ENCODE measurements around the gene SCAF1.

The SCAF1 gene

DNA sequence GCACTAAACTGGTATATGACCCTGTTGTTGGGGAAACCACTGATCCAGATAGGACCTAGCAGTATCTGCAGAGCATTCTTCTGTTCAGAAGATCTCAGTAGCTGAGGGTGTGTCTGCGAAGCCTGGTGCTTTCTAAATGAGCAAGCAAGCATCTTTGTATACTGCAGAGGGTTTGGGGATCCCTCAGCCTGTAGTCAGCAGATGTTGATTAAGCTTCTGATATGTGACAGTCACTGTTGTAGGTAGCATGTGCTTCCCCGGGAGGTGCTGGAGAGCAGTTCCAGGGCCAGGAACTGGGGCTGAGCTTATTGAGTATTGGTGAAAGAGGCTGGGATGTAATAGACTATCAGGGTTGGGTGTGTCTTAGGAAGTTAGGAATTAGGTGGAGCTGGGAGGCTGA, 1.5 kb downstream of the SCAF1 start:
- no peak for DNase-seq (ENCODE audit: low read depth)

DNA sequence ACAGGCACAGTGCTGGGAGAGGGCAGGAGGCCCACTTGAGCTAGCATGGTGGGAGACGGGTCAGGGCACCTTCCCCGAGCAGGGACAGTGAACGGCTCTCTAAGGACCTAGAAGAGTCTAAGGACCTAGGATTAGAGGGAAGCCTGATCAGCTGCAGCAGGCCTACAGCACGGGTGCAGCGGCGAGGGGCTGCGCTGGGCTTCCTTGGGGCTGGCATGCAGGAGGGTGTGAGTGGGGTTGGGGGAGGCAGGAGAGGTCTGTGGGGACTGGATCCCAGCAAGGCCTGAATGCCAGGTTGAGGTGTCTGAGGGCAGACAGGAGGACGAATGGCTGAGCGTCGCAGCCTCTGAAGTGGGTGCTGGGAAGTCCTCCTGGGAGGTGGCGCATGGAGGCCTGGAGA, 3.6 kb downstream of the SCAF1 start:
- no peak for DNase-seq (ENCODE audit: low read depth)

DNA sequence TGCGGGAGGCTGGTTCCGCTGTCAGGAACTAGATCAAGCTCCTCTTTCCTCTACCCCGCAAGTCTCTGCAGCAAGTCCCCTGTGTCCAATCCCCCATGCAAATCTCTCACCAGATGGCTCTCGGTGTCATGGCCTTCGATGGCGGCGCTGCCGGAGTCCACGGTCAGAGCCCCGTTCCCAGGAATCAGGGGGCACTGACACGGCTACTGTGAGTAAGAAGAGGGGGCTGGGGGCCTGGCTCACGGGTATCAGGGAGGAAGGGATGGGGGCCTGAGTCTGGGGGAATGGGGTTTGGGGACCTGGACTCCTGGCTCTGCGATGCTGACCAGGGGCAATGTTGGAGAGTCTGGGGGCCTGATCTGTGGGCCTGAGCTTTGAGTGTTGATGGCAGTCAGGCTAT, 4.0 kb downstream of the SCAF1 start:
- no peak for DNase-seq (ENCODE audit: low read depth)

DNA sequence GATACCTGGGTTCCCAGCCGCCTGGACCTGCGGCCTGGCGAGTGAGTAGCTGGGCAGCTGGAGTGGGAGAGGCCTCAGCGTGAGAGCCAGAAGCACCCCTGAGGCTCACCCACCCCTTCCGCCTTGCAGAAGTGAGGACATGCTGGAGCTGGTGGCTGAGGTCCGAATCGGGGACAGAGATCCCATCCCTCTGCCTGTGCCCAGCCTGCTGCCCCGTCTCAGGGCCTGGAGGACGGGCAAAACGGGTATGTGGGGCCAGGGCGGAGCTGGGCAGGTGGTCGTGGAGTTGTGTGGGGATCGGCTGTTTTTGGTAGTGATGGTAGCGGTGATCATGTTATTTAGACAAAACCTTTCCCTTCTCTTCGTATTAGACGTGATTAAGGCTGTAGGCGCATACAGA, 4.6 kb downstream of the SCAF1 start:
- DNase-seq (ENCODE audit: low read depth): no peak

DNA sequence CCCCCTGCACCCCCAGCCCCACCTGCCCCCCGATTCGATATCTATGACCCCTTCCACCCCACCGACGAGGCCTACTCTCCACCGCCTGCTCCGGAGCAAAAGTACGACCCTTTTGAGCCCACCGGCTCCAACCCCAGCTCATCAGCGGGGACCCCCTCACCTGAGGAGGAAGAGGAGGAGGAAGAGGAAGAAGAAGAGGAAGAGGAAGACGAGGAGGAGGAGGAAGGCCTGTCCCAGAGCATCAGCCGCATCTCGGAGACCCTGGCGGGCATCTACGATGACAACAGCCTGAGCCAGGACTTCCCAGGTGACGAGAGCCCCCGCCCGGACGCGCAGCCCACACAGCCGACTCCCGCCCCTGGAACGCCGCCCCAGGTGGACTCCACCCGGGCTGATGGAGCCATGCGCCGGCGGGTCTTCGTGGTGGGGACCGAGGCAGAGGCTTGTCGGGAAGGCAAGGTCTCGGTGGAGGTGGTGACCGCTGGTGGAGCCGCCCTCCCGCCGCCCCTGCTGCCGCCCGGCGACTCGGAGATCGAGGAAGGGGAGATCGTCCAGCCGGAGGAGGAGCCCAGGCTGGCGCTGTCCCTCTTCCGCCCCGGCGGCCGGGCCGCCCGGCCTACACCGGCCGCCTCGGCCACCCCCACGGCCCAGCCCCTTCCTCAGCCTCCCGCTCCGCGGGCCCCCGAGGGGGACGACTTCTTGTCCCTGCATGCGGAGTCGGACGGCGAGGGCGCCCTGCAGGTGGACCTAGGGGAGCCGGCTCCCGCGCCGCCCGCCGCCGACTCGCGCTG, 9.2 kb downstream of the SCAF1 start:
- DNase-seq (ENCODE audit: low read depth): no peak

DNA sequence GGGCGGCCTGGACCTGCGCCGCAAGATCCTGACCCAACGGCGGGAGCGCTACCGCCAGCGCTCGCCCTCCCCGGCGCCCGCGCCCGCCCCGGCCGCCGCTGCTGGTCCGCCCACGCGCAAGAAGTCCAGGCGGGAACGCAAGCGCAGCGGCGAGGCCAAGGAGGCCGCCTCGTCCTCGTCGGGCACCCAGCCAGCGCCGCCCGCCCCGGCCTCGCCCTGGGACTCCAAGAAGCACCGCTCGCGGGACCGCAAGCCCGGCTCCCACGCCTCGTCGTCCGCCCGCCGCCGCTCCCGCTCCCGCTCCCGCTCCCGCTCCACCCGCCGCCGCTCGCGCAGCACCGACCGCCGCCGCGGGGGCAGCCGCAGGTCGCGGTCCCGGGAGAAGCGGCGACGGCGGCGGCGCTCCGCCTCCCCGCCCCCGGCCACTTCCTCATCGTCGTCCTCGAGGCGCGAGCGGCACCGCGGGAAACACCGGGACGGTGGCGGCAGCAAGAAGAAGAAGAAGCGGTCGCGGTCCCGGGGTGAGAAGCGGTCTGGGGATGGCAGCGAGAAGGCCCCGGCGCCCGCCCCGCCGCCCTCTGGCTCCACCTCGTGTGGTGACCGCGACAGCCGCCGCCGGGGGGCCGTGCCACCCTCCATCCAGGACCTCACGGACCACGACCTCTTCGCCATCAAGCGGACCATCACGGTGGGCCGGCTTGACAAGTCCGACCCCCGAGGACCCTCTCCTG, 10.0 kb downstream of the SCAF1 start:
- no peak for DNase-seq (ENCODE audit: low read depth)

DNA sequence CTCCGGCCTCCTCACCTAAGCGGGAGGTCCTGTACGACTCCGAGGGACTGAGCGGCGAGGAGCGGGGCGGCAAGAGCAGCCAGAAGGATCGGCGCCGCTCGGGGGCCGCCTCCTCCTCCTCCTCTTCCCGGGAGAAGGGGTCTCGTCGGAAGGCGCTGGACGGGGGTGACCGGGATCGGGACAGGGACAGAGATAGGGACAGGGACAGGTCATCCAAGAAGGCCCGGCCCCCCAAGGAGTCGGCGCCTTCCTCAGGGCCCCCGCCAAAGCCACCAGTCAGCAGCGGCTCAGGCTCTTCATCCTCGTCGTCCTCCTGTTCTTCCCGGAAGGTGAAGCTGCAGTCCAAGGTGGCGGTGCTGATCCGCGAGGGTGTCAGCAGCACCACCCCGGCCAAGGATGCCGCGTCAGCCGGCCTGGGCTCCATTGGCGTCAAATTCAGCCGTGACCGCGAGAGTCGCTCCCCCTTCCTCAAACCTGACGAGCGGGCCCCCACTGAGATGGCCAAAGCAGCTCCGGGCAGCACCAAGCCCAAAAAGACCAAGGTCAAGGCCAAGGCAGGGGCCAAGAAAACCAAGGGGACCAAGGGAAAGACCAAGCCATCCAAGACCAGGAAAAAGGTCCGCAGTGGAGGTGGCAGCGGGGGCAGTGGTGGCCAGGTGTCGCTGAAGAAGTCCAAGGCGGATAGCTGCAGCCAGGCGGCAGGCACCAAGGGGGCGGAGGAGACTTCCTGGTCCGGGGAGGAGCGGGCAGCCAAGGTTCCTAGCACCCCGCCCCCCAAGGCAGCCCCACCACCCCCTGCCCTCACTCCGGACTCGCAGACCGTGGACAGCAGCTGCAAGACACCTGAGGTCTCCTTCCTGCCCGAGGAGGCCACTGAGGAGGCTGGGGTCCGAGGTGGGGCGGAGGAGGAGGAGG, 10.8 kb downstream of the SCAF1 start:
- DNase-seq (ENCODE audit: low read depth): no peak

DNA sequence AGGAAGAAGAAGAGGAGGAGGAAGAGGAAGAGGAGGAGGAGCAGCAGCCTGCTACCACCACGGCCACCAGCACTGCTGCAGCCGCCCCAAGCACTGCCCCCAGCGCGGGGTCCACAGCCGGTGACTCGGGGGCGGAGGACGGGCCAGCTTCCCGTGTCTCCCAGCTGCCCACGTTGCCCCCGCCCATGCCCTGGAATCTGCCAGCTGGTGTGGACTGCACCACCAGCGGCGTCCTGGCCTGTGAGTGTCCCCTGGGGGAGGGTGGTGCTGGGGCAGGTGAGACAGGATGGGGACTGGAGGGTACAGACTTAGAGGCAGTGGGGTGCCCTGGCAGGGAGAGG, 11.4 kb downstream of the SCAF1 start:
- no peak for DNase-seq (ENCODE audit: low read depth)

DNA sequence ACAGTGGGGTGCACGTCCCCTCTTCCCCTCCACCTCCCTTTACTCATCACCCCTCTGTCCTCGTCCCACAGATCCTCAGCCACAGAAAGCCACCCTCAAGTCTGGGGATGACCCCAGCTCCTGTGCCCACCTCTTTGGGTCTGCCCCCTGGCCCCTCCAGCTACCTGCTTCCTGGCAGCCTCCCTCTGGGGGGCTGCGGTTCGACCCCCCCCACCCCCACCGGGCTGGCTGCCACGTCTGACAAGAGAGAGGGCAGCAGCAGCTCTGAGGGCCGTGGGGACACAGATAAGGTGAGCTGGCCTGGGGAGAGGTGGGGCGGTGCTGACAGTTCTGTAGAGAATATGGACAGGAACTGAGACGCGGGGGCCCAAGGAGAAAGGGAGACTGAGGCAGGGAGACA, 12.6 kb downstream of the SCAF1 start:
- DNase-seq (ENCODE audit: low read depth): no peak

DNA sequence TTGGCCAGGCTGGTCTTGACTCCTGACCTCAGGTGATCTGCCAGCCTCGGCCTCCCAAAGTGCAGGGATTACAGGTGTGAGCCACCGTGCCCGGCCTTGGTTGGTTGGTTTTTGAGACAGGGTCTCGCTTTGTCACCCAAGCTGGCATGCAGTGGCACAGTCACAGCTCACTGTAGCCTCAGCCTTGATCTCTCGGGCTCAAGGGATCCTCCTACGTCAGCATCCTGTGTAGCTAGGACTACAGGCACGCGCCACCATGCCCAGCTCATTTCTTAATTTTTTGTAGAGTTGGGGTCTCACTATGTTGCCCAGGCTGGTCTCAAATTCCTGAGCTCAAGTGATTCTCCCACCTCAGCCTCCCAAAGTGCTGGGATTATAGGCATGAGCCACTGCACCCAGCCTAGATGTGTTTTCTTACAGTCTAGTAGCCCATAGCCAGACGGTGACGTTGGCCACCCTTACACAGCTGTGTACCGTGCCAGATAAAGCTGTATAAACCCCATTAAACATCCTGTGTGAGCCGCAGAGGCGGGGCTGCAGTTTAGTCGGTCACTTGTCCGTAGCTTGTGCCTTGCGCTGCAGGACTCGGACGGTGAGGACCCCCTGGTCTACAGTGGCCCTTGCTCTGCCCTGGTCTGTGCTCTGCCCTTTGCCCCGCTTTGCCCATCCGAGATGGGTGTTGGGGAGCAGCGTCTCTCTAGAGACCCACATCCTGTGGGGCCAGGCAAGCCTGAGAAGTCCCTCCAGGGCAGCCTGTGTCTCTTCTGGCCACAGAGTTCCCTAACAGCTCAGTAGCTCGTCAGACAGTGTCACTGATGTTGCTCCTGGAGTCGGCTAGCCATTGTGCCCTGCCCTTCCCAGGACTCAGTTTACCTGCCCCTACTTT, 13.8 kb downstream of the SCAF1 start:
- no peak for DNase-seq (ENCODE audit: low read depth)

DNA sequence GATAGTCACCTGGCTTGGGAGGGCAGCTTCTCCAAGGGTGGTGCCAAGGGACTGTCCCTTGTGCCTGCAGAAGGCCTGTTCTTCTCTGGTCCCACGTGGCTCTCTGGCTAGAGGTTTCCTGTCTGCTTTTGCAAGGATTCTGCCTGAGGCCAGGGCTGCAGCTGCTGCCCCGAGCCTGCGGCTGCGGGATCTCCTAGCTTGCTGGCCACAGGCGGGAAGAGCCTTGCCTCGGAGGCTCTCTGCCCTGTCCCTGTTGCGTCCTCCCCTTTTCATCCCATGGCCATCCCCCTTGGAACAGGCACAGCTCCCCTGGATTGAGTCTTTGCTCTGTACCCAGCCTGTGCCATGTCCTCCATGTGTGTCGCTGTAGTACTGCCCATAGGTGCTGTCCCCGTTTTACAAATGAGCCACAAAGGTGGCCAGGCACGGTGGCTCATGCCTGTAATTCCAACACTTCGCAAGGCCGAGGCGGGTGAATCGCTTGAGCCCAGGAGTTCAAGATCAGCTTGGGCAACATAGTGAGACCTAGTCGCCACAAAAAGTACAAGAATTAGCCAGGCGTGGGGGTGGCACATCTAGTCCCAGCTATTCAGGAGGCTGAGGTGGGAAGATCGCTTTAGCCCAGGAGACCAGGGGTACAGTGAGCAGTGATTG, 14.6 kb downstream of the SCAF1 start:
- DNase-seq (ENCODE audit: low read depth): no peak

DNA sequence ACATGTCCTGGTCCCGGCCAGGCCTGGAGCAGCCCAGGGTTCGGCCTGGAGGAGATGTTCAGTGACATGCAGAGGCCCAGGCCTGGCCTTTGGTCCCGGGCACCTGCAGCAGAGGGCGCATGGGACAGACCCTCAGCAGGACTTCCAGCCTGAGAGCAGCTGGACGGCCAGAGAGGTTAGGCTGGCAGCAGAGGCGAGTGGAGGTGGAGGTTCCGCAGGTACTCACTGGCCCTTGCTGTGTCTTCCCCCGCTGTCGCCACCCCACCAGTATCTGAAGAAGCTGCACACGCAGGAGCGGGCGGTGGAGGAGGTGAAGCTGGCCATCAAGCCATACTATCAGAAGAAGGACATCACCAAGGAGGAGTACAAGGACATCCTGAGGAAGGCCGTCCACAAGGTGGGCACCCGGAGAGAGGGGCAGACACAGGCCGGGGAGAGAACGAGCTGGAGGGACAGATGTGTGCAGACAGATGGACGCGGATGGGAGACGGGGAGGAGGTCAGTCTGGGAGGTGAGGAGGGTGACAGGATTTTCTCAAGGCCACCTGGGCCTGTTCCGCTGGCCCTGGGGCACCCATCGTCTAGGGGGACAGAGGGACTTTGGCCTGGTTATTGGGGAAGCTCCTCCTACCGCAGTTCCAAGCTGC, 15.6 kb downstream of the SCAF1 start:
- DNase-seq (ENCODE audit: low read depth): no peak

DNA sequence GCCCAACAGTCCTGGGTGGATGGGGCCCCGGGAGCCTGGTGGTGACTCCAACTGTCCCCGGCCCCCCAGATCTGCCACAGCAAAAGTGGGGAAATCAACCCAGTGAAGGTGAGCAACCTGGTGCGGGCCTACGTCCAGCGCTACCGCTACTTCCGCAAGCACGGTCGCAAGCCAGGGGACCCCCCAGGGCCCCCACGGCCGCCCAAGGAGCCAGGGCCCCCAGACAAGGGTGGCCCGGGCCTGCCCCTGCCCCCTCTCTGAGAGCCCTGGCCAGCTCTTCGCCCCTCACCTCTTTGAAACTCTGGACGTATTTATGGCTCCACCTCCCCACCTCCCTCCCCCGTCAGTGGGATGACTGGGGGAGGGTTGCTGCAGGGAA, 16.1 kb downstream of the SCAF1 start:
- DNase-seq (ENCODE audit: low read depth): no peak

DNA sequence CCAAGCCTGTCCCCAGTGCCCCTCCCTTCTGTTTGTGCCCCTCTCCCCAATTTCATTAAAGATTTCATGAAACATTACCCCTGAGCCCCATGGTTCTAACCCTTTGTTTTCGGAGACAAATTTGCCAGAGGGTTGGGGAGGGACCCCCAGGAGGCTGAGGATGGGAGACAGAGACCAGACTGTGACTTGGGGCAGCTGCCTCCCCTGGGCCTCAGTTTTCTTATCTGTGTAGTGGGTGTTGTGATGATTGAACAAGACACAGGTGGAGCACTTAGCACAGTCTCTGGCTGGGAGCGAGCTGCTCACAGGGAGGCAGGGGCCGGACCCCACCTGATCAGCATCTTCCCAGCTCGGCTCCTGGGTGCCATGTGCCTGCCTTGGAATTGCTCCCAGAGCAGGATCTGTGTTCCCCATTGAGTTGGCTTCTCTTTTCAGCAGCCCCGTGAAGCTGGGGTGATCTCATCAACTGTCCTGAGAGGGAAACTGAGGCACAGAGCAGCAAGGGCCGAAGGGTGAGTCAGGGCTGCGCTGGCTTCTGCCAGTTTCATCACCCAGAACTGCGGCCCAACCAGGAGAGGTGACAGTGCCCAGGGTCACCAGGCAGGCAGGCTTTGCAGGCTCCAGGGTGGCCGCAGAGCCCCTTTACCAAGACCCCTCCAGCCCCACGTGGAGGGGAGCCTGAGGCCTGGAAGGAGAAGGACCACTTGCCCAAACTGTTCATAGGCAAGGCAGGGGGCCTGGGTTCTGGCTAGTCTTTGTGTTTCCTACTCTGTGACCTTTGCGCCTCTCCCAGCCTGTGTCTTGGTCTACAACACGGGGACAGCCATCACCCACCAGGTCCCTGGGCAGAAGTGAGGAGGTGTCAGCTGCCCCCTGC, 16.8 kb downstream of the SCAF1 start:
- DNase-seq (ENCODE audit: low read depth): no peak

DNA sequence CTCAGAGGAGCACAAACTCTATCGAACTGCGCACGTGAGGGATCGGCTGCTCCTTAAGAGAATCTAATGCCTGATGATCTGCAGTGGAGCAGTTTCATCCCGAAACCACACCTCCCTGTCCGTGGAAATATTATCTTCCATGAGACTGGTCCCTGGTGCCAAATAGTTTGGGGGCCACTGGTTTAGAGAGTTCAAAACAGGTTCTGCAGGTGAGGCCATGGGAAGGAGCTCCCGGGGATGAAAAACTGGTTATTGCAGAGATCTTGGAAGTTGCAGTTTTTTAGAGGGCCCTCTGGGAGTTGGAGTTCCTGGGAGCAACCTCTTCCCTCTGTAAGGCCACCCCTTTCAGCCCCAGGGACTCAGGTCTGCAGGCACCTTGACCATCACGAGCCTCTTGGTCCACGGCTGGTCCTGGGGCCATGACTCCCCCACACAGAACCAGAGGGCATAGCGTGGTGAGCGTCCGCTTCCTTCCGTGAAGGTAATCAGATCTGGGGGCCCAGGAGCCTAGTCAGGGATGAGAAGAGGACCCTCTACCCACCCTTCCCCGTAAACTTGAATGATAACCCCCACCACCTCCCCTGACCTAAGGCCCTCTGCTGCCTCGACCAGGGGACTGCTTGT, 18.4 kb downstream of the SCAF1 start:
- DNase-seq (ENCODE audit: low read depth): no peak

DNA sequence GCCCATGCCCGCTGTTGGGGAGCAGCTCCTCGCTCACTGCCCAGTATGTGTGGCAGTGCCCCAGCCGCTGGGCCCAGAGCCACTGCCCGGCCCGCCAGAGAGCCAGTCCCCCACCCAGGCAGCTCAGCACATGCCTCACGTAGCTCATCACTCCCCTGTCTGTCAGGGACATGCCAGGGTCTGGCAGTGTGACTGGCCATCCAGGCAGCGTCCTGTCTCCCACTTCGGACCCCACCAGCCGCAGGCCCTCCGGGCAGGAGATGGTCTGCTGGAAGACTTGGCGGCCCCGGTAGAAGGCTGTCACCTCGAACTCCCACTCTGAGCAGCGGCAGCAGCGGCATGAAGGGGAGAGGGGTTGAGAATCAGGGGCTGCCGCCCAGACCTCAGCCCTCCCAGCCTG, 20.0 kb downstream of the SCAF1 start:
- no peak for DNase-seq (ENCODE audit: low read depth)

DNA sequence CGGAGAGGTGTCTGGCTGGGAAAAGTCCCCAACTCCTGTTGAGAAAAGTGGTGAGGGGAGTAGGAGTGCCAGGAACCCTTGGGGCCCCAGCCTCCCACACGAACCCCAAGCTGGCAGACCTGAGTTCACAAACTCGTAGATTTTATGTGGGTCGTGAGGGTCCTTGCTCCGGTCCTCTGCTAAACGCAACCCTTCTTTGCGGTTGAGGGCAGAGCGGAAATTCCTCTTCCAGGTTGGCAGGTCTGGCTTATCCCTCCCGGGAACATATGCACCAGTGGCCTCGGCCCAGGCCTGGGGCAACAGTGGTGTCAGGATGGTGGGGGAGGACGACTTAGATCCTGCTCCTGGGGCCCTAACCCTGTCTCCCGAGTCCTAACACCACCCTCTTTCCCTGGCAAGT, 21.2 kb downstream of the SCAF1 start:
- DNase-seq (ENCODE audit: low read depth): no peak

DNA sequence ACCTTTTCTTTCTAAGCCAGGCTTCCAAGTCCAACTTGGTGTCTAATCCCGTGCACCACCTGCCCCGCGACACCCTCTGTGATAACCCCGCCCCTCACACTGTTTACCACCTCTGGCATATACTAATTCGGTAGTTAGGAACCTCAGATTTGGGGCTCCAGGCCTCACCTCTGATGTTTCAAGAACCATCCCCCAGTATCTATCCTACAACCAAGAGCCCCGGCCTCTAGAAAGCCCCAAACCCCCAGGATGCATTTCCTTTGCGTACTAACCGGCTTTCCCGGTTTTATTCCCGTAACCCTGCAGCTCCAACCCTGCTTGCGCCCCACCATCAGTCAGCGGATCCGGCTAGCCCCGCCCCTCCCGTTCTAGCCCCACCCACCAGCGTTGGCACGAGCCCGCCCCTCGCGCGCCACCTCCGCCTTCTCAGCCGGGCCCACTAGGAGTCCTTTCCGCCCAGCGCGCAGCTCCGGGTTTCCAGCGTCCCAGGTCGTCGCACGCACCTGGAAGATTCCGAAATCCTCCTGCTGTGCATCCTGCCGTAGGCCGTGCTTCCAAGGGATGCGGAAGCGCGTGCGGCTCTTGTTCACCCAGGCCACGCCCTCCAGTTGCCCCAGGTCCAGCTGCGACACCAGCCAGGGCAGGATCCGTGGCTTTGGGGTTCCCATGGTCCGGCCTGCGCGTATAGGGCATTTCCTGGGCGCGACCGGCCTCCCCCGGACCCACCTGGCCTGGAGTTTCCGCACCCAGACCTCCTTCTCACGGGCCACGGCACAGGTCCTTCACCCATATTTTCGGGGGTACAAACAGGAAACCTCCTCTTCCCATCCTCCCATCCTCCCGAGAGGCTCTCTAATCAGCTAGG, 22.4 kb downstream of the SCAF1 start:
- DNase-seq (ENCODE audit: low read depth): peak; percentile 85

DNA sequence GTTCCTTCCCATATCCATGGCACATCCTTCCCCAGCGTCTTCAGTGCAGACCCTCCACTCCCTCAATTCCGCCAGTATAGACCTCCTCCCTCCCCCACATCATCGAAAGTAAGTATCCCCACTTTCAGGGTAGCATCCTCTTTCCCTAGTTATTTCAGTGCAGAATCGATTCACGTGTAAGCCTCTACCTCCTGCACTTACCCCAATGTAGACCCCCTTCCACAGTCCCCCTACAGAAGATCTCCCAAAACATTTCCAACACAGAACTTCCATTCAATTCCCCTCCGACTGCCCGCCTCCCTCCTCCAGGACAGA, 23.0 kb downstream of the SCAF1 start:
- DNase-seq (ENCODE audit: low read depth): no peak

Data from stimulated activated CD4-positive, alpha-beta T cell treated with anti-CD3 and anti-CD28 coated beads, Interleukin-2, amount 100 ng/mL, for 4 hours (primary cell).